PFSK-1 (cell line): ENCODE data around the gene TOX3.

Experiments used
- FOXP2 ChIP-seq: optimal IDR thresholded peaks from 2 replicates; pipeline ENCODE3; 2011; ENCODE audit warnings: borderline replicate concordance, control low read depth, inconsistent platforms; ENCODE audit not compliant: insufficient read depth; ENCODE audit errors: extremely low read length, extremely low read depth
- POLR2AphosphoS5 ChIP-seq: IDR thresholded peaks from 2 replicates; pipeline ENCODE4 v1.6.1; 2012; ENCODE audit warnings: low read depth, mild to moderate bottlenecking, control low read depth, low read length, moderate library complexity
- REST ChIP-seq, 2 experiments: IDR thresholded peaks; 2 replicates each; pipeline versions ENCODE4 v1.6.1 to v1.8.0; 2011 to 2012; ENCODE audit warnings: low read depth in 2 of 2, low read length in 2 of 2, control low read depth in 1 of 2, inconsistent platforms in 1 of 2, mild to moderate bottlenecking in 1 of 2, moderate library complexity in 1 of 2; ENCODE audit not compliant: insufficient read depth in 1 of 2
- SIN3A ChIP-seq: IDR thresholded peaks from 2 replicates; pipeline ENCODE4 v1.6.1; 2012; ENCODE audit warnings: mild to moderate bottlenecking, low read length, moderate library complexity, borderline replicate concordance; ENCODE audit not compliant: insufficient read depth
- TAF1 ChIP-seq: IDR thresholded peaks from 2 replicates; pipeline ENCODE4 v1.6.1; 2012; ENCODE audit warnings: low read length, control low read depth, borderline replicate concordance; ENCODE audit not compliant: insufficient read depth

TOX3 gene

GRCh38 chr16:52558448-52558847 lies 11.5 kb upstream of the TOX3 start:
- no peak for TF ChIP-seq FOXP2

GRCh38 chr16:52557236-52557635 lies 10.3 kb upstream of the TOX3 start:
- no peak for TF ChIP-seq SIN3A
- no peak for TF ChIP-seq TAF1
- no peak for TF ChIP-seq REST (IDR thresholded peaks at IDR 0.05; ENCODE audit: insufficient read depth in 1 of 2, low read depth in 2 of 2, low read length in 2 of 2)
- no peak for TF ChIP-seq POLR2AphosphoS5
- TF ChIP-seq FOXP2 = no peak

GRCh38 chr16:52556083-52556482 lies 9.1 kb upstream of the TOX3 start:
- TF ChIP-seq FOXP2 (no peak), SIN3A (no peak), POLR2AphosphoS5 (no peak), TAF1 (no peak), REST (IDR thresholded peaks at IDR 0.05; ENCODE audit: insufficient read depth in 1 of 2, low read depth in 2 of 2, low read length in 2 of 2) (no peak)

DNA sequence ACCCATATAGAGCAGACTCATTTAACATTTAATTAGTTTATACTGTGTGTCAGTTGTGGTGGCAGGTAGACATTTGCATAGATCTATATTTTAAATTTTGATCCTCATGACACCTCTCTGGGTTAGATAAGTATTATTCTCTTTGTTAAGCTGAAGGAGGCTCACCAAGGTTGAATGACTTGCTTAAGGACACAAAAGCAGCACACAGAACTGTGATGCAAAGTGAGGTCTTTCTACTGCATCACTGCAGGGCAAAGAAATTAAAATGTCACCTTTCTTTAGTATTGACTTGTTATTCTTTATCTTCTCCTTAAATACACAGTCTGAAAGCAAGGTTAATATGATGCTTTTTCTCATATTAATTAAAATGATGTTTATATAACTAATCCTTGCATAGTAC lies 8.6 kb upstream of the TOX3 start:
- TF ChIP-seq REST (IDR thresholded peaks at IDR 0.05; ENCODE audit: insufficient read depth in 1 of 2, low read depth in 2 of 2, low read length in 2 of 2) = no peak
- no peak for TF ChIP-seq SIN3A
- TF ChIP-seq FOXP2 = no peak
- no peak for TF ChIP-seq TAF1
- TF ChIP-seq POLR2AphosphoS5 = no peak

DNA sequence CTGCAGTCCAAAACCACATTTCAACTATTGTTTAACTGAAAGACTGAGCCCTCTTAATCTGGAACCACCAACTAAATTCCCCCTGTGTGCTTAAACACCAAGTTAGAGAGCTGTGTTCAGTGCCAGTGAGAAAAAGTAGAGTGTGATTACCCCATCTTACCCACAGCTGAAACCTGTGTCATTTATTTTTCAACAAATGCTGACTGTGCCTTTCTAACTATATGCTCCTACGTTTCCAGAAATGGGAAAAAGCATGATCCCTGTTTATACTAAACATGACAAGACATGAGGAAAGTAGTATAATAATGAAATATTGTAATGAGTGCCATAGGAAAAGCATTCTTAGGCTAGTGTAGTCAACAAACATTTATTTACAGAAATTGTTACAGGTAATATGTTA lies 7.4 kb upstream of the TOX3 start:
- TF ChIP-seq SIN3A = no peak
- TF ChIP-seq FOXP2 = no peak
- TF ChIP-seq TAF1 = no peak
- TF ChIP-seq REST (IDR thresholded peaks at IDR 0.05; ENCODE audit: insufficient read depth in 1 of 2, low read depth in 2 of 2, low read length in 2 of 2) = no peak
- no peak for TF ChIP-seq POLR2AphosphoS5
